ENCODE data around the gene KIAA0040.

DNA sequence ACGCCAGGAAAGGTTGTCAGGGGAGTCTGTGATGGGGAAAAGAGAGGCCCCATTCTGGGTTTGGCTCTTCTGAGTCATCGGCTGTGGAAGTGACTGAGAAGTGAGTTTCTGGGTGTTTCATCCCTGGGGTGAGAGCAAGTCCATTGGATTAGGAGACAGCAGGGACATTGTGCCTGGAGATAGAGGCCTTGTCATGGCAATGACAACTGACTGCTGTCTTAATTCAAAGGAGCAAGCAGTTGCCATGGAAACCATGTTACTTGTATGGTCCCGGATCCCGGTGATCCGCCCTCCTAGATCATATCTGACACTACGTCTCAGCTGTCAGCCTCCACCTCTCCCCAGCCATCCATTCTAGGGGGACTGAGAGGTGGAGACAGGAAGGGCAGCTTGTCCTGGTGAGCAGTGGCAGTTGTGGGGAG lies 34.4 kb downstream of the KIAA0040 start:
- TF ChIP-seq GATA2 (IDR thresholded peaks at IDR 0.05; ENCODE audit: low read depth, low read length) = no peak
- TF ChIP-seq GATA3 (IDR thresholded peaks at IDR 0.05; ENCODE audit: low read depth, low read length) = no peak

All from SH-SY5Y (cell line).